NOMO-1 treated with DMSO at 0.1 percent for 48 hours (cell line): ENCODE data around the gene SMIM10L1.

Source experiments
- DNase-seq: peaks from one replicate; lab custom pipeline; 2025; ENCODE audit not compliant: unreplicated experiment; lab: John Stamatoyannopoulos, UW

Gene SMIM10L1

GRCh38 chr12:11183011-11183410, 12.0 kb downstream of the SMIM10L1 start:
- DNase-seq: no peak

- no peak for DNase-seq
These were observed 15.8 kb downstream of the SMIM10L1 start, which contains the start of gene TAS2R42 for GRCh38 chr12:11186837-11187236. TSS of gene TAS2R42 (minus strand) at chr12:11186937. CDS start at chr12:11186937, 0 bp downstream.

DNA sequence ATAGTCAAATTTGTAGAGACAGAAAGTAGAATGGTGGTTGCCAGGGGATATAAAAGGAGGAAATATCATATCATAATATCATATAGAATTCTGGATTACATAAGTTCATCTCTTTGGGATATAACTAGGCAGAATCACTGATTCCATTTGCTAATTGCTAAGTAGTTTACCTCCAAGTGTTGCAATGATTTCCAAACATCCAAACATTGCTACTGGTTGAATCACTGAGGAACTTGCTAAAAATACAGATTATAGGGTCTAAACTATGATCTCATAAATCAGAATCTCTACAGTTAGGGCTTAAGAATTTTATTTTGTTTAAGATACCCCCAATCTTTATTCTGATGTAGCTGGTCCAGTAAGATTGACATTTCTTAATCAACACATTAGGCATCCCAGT, 31.8 kb downstream of the SMIM10L1 start:
- DNase-seq: no peak

DNA sequence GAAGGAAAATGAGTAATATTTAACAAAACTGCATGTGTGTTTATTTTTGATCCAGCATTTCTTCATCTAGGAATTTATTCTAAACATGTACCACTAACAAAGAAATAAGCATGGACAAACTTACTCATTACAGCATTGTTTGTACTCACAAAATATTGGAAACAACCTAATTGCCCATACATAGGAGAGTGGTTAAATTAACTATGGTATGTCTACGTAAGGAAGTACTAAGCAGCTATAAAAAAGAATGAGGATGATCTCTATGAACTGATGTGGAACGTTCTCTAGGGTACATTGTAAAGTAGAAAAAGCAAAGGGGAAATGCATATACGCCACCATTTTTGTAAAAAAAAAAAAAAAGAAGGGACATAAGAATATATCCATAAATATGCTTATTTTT, 33.2 kb downstream of the SMIM10L1 start:
- DNase-seq: no peak

- no peak for DNase-seq
These were observed 38.1 kb downstream of the SMIM10L1 start for GRCh38 chr12:11209113-11209512.
